OCI-M2 (cell line): Measurements from ENCODE around the gene SNRNP200.
"Not testable (repeated sequence)": the region's sequence is repeated elsewhere in the genome, so short reads cannot be mapped to it uniquely, and the experiment has no call there.

Experiments used
- DNase-seq: peaks from one replicate; lab custom pipeline; 2025; ENCODE audit not compliant: unreplicated experiment; lab: John Stamatoyannopoulos, UW

Gene SNRNP200

GRCh38 chr2:96325041-96325883, 19.9 kb upstream of the SNRNP200 start, which contains the start of gene ITPRIPL1:
Gene ITPRIPL1, plus strand, starts transcription at chr2:96325317. Its CDS starts 523 bp downstream, at chr2:96325840.
- DNase-seq = no peak

GRCh38 chr2:96324721-96325040, 19.3 kb upstream of the SNRNP200 start:
- DNase-seq = no peak

- DNase-seq = no peak
Measured at GRCh38 chr2:96323849-96324248, 18.5 kb upstream of the SNRNP200 start.

- DNase-seq = no peak
Measured at GRCh38 chr2:96320728-96321622, 15.6 kb upstream of the SNRNP200 start.

- no peak for DNase-seq
Measured at GRCh38 chr2:96320326-96320725, 15.0 kb upstream of the SNRNP200 start.

GRCh38 chr2:96319396-96319795, 14.1 kb upstream of the SNRNP200 start:
- DNase-seq = no peak

GRCh38 chr2:96318723-96319122, 13.4 kb upstream of the SNRNP200 start:
- DNase-seq = no peak

GRCh38 chr2:96317584-96317997, 12.2 kb upstream of the SNRNP200 start:
- DNase-seq = no peak

GRCh38 chr2:96316999-96317398, 11.7 kb upstream of the SNRNP200 start:
- DNase-seq = no peak

- no peak for DNase-seq
Measured at GRCh38 chr2:96315400-96316071, 10.2 kb upstream of the SNRNP200 start.

- no peak for DNase-seq
Measured at GRCh38 chr2:96315005-96315399, 9.7 kb upstream of the SNRNP200 start.

- DNase-seq = no peak
Measured at GRCh38 chr2:96308248-96308647, 2.9 kb upstream of the SNRNP200 start.

GRCh38 chr2:96306370-96306769, 1.0 kb upstream of the SNRNP200 start:
- no peak for DNase-seq

- no peak for DNase-seq
Measured at GRCh38 chr2:96305979-96306308, 598 bp upstream of the SNRNP200 start.

GRCh38 chr2:96304606-96305005, 740 bp downstream of the SNRNP200 start:
- DNase-seq = no peak

- DNase-seq = no peak
Measured at GRCh38 chr2:96301865-96302264, 3.5 kb downstream of the SNRNP200 start.

- DNase-seq = no peak
Measured at GRCh38 chr2:96296925-96297324, 8.4 kb downstream of the SNRNP200 start.

GRCh38 chr2:96294271-96294670, 11.1 kb downstream of the SNRNP200 start:
- DNase-seq = not testable (repeated sequence)

GRCh38 chr2:96291751-96292150, 13.6 kb downstream of the SNRNP200 start:
- no peak for DNase-seq

GRCh38 chr2:96287273-96287856, 18.0 kb downstream of the SNRNP200 start:
- no peak for DNase-seq

- DNase-seq = no peak
Measured at GRCh38 chr2:96276787-96277499, 28.4 kb downstream of the SNRNP200 start.
